Measurements from ENCODE around the gene UQCRHL.

- TF ChIP-seq POLR2A (IDR thresholded peaks at IDR 0.05; ENCODE audit: low read length) = no peak
- no peak for TF ChIP-seq GATA1 (IDR thresholded peaks at IDR 0.05; ENCODE audit: low read depth, low read length)
These were observed 18.4 kb upstream of the UQCRHL start for GRCh38 chr1:15825800-15826199.
